ENCODE results near the gene KLRD1. TPM values are rescaled to one million over a fixed set of nuclear protein-coding genes. Genes with fewer than 3 reads are reported as not detected.

The KLRD1 gene
- total RNA-seq, 1 experiment from 2014 or later = not detected

DNA sequence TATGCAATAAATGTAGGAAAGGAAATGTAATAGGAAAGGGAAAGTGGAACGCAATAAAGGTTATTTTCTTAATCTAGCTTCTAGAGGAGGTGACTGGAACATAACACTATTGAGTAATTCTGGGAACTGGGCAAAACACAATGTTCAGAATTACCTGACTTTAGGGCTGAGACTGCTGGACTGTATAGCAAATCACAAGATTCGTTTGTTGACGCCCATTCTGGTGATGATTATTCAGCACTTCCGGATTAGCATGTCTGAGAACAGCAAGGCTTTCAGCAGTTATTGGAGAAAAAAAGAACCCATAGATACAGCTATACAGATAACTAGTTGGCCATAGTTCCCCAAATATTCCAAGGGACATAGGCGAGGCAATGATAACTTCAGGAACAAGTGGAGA, 2.3 kb upstream of the KLRD1 start:
- Histone ChIP-seq H3K27ac (ENCODE audit: low read length) (no peak overlapping the region), H3K9ac (ENCODE audit: low read length) (no peak overlapping the region), H2AFZ (ENCODE audit: low read length) (no peak overlapping the region), H3K9me3 (ENCODE audit: low read length) (no peaks in the 10 kb centered on the region), H3K4me2 (ENCODE audit: low read length) (no peak overlapping the region), H4K20me1 (ENCODE audit: low read length) (no peaks in the 10 kb centered on the region), H3F3A (ENCODE audit: low read length, unreplicated experiment) (no peaks in the 10 kb centered on the region), H3K79me2 (ENCODE audit: low read length) (no peaks in the 10 kb centered on the region), H3K9me2 (replicated peaks; ENCODE audit: low read length) (no peaks in the 10 kb centered on the region), H3K4me1 (ENCODE audit: insufficient read depth, low read length) (peaks cover 6% of the 10 kb centered on the region; the same call in 1 of the 2 replicates), H3K4me3 (ENCODE audit: low read length) (no peak overlapping the region), H3K36me3 (ENCODE audit: low read depth, low read length) (no peaks in the 10 kb centered on the region), H3K27me3 (ENCODE audit: low read length) (no peaks in the 10 kb centered on the region)
- POLR2A ChIA-PET (ENCODE audit: unreplicated experiment) = no interaction called here
- DNase-seq (no peak), ATAC-seq (no peak)
- no TSS peak for BruUV-seq (replicated peaks)
- CTCF ChIA-PET = no interaction called here
- TF ChIP-seq EZH2 (IDR thresholded peaks at IDR 0.05; ENCODE audit: low read length, unreplicated experiment) = no peak
- TF ChIP-seq, protein P1, sequence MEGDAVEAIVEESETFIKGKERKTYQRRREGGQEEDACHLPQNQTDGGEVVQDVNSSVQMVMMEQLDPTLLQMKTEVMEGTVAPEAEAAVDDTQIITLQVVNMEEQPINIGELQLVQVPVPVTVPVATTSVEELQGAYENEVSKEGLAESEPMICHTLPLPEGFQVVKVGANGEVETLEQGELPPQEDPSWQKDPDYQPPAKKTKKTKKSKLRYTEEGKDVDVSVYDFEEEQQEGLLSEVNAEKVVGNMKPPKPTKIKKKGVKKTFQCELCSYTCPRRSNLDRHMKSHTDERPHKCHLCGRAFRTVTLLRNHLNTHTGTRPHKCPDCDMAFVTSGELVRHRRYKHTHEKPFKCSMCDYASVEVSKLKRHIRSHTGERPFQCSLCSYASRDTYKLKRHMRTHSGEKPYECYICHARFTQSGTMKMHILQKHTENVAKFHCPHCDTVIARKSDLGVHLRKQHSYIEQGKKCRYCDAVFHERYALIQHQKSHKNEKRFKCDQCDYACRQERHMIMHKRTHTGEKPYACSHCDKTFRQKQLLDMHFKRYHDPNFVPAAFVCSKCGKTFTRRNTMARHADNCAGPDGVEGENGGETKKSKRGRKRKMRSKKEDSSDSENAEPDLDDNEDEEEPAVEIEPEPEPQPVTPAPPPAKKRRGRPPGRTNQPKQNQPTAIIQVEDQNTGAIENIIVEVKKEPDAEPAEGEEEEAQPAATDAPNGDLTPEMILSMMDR (conservative IDR thresholded peaks at IDR 0.05; ENCODE audit: low read depth, low read length) = no peak
- no peak for TF ChIP-seq EZH2phosphoT487 (IDR thresholded peaks at IDR 0.05; ENCODE audit: borderline replicate concordance, low read length)
- intact Hi-C loops (cut with micrococcal nuclease) = no loop called here

GRCh38 chr12:10310926-10311720, 3.5 kb downstream of the KLRD1 start:
- POLR2A ChIA-PET (ENCODE audit: unreplicated experiment) = no interaction called here
- H2AFZ ChIP-seq (ENCODE audit: low read length) = 0 out of 2 replicates have a peak overlapping the region, but pooled peaks have one; percentile 17
- H3K9me3 ChIP-seq (ENCODE audit: low read length) = no peaks in the 10 kb centered on the region
- ATAC-seq (peak; percentile 86), DNase-seq (peak; percentile 61)
- no peaks in the 10 kb centered on the region for H3K27me3 ChIP-seq (ENCODE audit: low read length)
- peak overlapping the region; percentile 60 for H3K4me2 ChIP-seq (ENCODE audit: low read length)
- 0 out of 2 replicates have a peak, but pooled peaks cover 4% of the 10 kb centered on the region for H3K4me1 ChIP-seq (ENCODE audit: insufficient read depth, low read length)
- intact Hi-C loops (cut with micrococcal nuclease) = no loop called here
- H3K9ac ChIP-seq (ENCODE audit: low read length) = no peak overlapping the region
- H3K9me2 ChIP-seq (replicated peaks; ENCODE audit: low read length) = no peaks in the 10 kb centered on the region
- H3K79me2 ChIP-seq (ENCODE audit: low read length) = no peaks in the 10 kb centered on the region
- no peaks in the 10 kb centered on the region for H4K20me1 ChIP-seq (ENCODE audit: low read length)
- H3F3A ChIP-seq (ENCODE audit: low read length, unreplicated experiment) = no peaks in the 10 kb centered on the region
- BruUV-seq (replicated peaks) = no TSS peak
- H3K36me3 ChIP-seq (ENCODE audit: low read depth, low read length) = no peaks in the 10 kb centered on the region
- CTCF ChIA-PET = no interaction called here
- TF ChIP-seq EZH2phosphoT487 (IDR thresholded peaks at IDR 0.05; ENCODE audit: borderline replicate concordance, low read length) (no peak), EZH2 (IDR thresholded peaks at IDR 0.05; ENCODE audit: low read length, unreplicated experiment) (no peak)
- TF ChIP-seq, protein P1 (conservative IDR thresholded peaks at IDR 0.05; ENCODE audit: low read depth, low read length) = no peak
- H3K4me3 ChIP-seq (ENCODE audit: low read length) = no peak overlapping the region; the same call in 1 of the 2 replicates
- no peak overlapping the region for H3K27ac ChIP-seq (ENCODE audit: low read length)

DNA sequence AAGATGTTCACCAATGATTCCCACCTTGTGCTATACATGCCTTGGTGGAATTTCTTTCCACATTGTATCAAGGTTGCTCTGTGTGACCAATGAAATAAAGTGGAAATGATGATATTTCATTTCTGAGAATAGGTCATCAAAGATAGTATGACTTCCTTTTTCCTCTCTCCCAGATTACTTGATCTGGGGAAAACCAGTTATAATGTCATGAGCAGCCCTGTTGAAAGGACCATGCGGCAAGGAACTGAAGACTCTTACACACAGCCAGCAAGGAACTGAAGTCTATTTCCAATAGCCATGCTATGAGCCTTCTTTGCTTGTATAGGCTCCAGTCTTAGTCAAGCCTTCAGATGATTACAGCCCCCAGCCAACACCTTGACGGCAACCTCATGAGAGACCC, 11.7 kb downstream of the KLRD1 start:
- no peak overlapping the region for H2AFZ ChIP-seq (ENCODE audit: low read length)
- no peak overlapping the region for H3K27ac ChIP-seq (ENCODE audit: low read length)
- no peak overlapping the region for H3K4me3 ChIP-seq (ENCODE audit: low read length)
- TF ChIP-seq, protein P1 (conservative IDR thresholded peaks at IDR 0.05; ENCODE audit: low read depth, low read length) = no peak
- TF ChIP-seq EZH2phosphoT487 (IDR thresholded peaks at IDR 0.05; ENCODE audit: borderline replicate concordance, low read length) = no peak
- TF ChIP-seq EZH2 (IDR thresholded peaks at IDR 0.05; ENCODE audit: low read length, unreplicated experiment) = no peak
- intact Hi-C loops (cut with micrococcal nuclease) = no loop called here
- H3K4me2 ChIP-seq (ENCODE audit: low read length) = no peak overlapping the region
- ATAC-seq (no peak), DNase-seq (no peak)
- no peaks in the 10 kb centered on the region for H3K9me3 ChIP-seq (ENCODE audit: low read length)
- H3K9ac ChIP-seq (ENCODE audit: low read length) = no peak overlapping the region
- H3F3A ChIP-seq (ENCODE audit: low read length, unreplicated experiment) = no peaks in the 10 kb centered on the region
- ChIA-PET POLR2A (ENCODE audit: unreplicated experiment) (no interaction called here), CTCF (no interaction called here)
- BruUV-seq (replicated peaks) = no TSS peak
- H4K20me1 ChIP-seq (ENCODE audit: low read length) = no peaks in the 10 kb centered on the region
- H3K79me2 ChIP-seq (ENCODE audit: low read length) = no peaks in the 10 kb centered on the region
- H3K36me3 ChIP-seq (ENCODE audit: low read depth, low read length) = no peaks in the 10 kb centered on the region
- no peaks in the 10 kb centered on the region for H3K4me1 ChIP-seq (ENCODE audit: insufficient read depth, low read length)
- H3K9me2 ChIP-seq (replicated peaks; ENCODE audit: low read length) = no peaks in the 10 kb centered on the region
- H3K27me3 ChIP-seq (ENCODE audit: low read length) = no peaks in the 10 kb centered on the region
